Gastrocnemius medialis (tissue), 4 donors: Measurements from ENCODE around the gene ANKH. TPM values are rescaled to one million over a fixed set of nuclear protein-coding genes. Genes with fewer than 3 reads are reported as not detected.

Source experiments
- ATAC-seq, 2 donors: fragments of 150-250 bp; one replicate each; pipeline ENCODE4 v1.9.1; 2016
- DNase-seq, 2 donors: peaks; one replicate each; pipeline ENCODE4 v3.0.0-alpha.2; 2019
- H3K27ac ChIP-seq, 4 donors: fragments of 200-600 bp; sonication (generic); 1 replicate in 1 of 4; 2 replicates in 3 of 4; pipeline ENCODE4 v1.5.1; 2016 to 2018; ENCODE audit warnings: mild to moderate bottlenecking in 2 of 4, moderate library complexity in 1 of 4
- H3K27me3 ChIP-seq, 3 donors: fragments of 200-600 bp; sonication (generic) in 2 of 3; 1 replicate in 1 of 3; 2 replicates in 2 of 3; pipeline versions ENCODE4 v1.5.1 to v1.6.0; 2016 to 2019; ENCODE audit warnings: mild to moderate bottlenecking in 1 of 3, moderate library complexity in 1 of 3
- H3K36me3 ChIP-seq, 2 donors: fragments of 200-600 bp; sonication (generic) in 1 of 2; one replicate each; pipeline ENCODE4 v1.5.1; 2017 to 2018
- H3K4me1 ChIP-seq, 2 donors: fragments of 200-600 bp; sonication (generic) in 1 of 2; one replicate each; pipeline ENCODE4 v1.5.1; 2016 to 2017; ENCODE audit warnings: mild to moderate bottlenecking in 2 of 2
- H3K4me3 ChIP-seq, 4 donors: fragments of 200-600 bp; sonication (generic) in 3 of 4; 1 replicate in 1 of 4; 2 replicates in 3 of 4; pipeline ENCODE4 v1.5.1; 2016 to 2019; ENCODE audit warnings: mild to moderate bottlenecking in 2 of 4
- H3K9me3 ChIP-seq, 3 donors: fragments of 200-600 bp; sonication (generic) in 2 of 3; 1 replicate in 1 of 3; 2 replicates in 2 of 3; pipeline ENCODE4 v1.5.1; 2016 to 2019
- POLR2A ChIP-seq, 2 donors: fragments of 450-650 bp; IDR thresholded peaks; one replicate each; pipeline ENCODE4 v1.6.1; 2017; ENCODE audit warnings: antibody characterized with exemption in 2 of 2, mild to moderate bottlenecking in 2 of 2, moderate library complexity in 2 of 2
- in situ Hi-C, 4 donors: fragments of 200-750 bp; cut with MboI; loops; one replicate each; pipeline versions ENCODE4 v1.15.0 to v1.8.0; 2017; ENCODE audit warnings: low sequenced_read_pairs in 4 of 4
- intact Hi-C: fragments of 100-400 bp; cut with DNase I; formaldehyde crosslinking; loops from one replicate; pipeline ENCODE4 v1.15.1; 2023; ENCODE audit warnings: low total_unique reads
- total RNA-seq, 4 donors: library from RNA; depleted of rRNA; stranded (reverse); fragments of >200 nt; gene quantifications; one replicate each; pipeline versions ENCODE4 v1.1.0 to v1.2.3, GENCODE V29; 2016
- TF ChIP-seq, protein P1 (sequence below), 5 experiments: fragments of 450-650 bp in 3 of 5; fragments of 200-600 bp in 2 of 5; sonication (generic) in 2 of 5; IDR thresholded peaks in 4 of 5; conservative IDR thresholded peaks in 1 of 5; 1 replicate in 4 of 5; 2 replicates in 1 of 5; pipeline ENCODE4 v1.5.1; 2016 to 2019; ENCODE audit warnings: antibody characterized with exemption in 5 of 5, mild to moderate bottlenecking in 3 of 5, moderate library complexity in 3 of 5

Gene ANKH
- total RNA-seq, 4 donors from 2014 or later, result 33.5 to 52.1 (median 36.0) TPM

DNA sequence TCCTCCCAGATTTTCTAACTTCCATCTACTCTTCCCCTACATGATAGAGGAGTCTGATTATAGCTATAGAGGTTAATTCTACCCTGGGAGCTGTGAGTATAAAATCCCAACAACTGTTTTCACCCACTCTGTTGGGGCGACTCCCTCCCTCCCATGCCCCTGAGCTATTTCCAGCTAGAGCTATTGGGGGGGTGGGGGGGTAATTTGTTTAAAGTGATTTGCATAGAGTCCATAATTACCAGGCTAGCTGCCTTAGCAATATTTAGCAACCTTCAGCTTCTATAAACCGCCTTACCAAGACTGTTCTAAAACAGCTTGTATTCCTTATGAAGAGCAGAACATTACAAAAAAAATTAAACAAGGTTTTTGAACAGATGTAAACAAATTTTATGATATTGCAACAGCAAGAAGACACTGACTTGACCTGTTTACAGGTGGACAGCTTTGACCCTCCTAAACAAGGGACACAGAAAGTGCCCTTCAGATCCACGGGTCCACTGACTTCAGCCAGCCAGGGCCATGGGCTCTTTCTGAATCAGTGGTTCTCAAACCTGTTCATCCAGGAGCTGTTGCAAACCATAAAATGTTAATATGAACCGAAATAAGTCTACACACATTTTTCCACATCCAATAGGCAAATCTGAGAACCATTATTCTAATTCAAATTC, 108.9 kb downstream of the ANKH start:
- no peak for DNase-seq
- no peaks in the 10 kb centered on the region for H3K9me3 ChIP-seq
- intact Hi-C loops, result loop anchor here (5.0 kb wide), 1 partner anchor 60 kb away; no protein-coding TSS in a partner anchor
- H3K27ac ChIP-seq, result peak overlapping the region in 3 of 4 donors; percentile 85 to 89 (median 89)
- in situ Hi-C loops, result no loop called here
- ATAC-seq, result no peak
- TF ChIP-seq POLR2A (IDR thresholded peaks at IDR 0.05), result no peak
- TF ChIP-seq, protein P1, sequence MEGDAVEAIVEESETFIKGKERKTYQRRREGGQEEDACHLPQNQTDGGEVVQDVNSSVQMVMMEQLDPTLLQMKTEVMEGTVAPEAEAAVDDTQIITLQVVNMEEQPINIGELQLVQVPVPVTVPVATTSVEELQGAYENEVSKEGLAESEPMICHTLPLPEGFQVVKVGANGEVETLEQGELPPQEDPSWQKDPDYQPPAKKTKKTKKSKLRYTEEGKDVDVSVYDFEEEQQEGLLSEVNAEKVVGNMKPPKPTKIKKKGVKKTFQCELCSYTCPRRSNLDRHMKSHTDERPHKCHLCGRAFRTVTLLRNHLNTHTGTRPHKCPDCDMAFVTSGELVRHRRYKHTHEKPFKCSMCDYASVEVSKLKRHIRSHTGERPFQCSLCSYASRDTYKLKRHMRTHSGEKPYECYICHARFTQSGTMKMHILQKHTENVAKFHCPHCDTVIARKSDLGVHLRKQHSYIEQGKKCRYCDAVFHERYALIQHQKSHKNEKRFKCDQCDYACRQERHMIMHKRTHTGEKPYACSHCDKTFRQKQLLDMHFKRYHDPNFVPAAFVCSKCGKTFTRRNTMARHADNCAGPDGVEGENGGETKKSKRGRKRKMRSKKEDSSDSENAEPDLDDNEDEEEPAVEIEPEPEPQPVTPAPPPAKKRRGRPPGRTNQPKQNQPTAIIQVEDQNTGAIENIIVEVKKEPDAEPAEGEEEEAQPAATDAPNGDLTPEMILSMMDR (IDR thresholded peaks at IDR 0.05 in 4 of 5, conservative IDR thresholded peaks at IDR 0.05 in 1 of 5), result no peak
- no peaks in the 10 kb centered on the region for H3K36me3 ChIP-seq
- H3K4me3 ChIP-seq, result no peak overlapping the region
- peaks cover 33 to 36% of the 10 kb centered on the region in 2 donors for H3K4me1 ChIP-seq
- H3K27me3 ChIP-seq, result no peaks in the 10 kb centered on the region

DNA sequence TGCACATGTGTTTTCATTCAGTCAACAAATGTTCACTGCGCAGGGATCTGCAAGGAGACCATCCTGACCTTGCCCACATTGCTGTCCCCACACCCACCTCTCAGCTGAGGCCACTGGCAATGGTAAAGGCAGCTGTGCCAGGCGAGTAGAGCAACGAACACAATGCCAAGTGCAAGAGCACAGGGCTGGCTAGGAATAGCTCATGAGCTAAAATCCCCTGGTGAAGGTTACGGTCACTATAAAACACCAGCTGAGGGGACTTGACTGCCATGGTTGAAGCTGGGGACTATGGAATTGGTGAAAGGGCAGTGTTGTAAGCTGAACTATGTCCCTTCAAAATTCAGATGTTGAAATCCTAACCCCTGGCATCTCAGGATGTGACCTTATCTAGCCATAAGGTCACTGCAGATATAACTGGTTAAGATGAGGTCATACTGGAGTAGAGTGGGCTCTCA, 111.0 kb downstream of the ANKH start:
- intact Hi-C loops, result loop anchor here (2.0 to 5.0 kb wide), 2 partner anchors 34 to 62 kb away; no protein-coding TSS in a partner anchor
- H3K4me1 ChIP-seq, result peaks cover 48 to 53% of the 10 kb centered on the region in 2 donors

DNA sequence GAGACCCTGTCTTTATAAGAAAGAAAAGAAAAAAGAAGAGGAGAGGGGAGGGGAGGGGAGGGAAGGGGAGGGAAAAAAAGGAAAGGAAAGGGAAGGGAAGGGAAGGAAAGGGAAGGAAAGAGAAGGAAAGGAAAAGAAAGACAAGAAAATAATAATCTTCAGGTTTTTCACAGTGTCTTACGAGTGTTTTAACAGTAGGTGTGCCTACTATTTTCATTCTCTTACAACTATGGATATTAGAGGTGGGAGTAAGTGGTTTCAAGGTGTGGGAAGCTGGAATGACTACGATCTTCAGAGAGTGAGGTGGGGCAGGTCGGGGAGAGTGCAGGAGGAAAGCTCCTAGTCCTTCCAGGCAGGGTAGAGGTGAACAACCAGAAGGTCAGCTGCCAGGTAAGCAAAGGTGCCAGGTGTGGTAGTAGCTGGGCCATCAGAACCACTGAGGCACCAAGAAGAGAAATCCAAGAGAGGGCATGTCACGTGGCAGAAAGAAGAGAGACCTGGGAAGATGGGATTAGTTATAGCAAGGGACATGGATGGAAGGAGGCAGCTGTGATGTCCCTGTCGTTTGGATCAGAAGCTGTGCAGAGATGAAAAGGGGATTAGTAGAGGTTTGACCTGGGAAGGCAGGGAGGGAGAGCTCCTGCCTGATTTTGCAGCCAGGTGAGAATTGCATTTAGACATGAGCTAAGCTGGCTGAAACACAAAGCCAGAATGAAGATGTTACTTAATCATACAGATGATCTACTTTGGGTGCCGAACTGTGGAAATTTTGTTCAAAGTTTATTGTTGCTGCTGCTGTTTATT, 111.6 kb downstream of the ANKH start:
- TF ChIP-seq, protein P1 (IDR thresholded peaks at IDR 0.05 in 4 of 5, conservative IDR thresholded peaks at IDR 0.05 in 1 of 5), result no peak
- TF ChIP-seq POLR2A (IDR thresholded peaks at IDR 0.05), result no peak
- intact Hi-C loops (loop anchor here (2.0 to 5.0 kb wide), 2 partner anchors 33 to 62 kb away; no protein-coding TSS in a partner anchor), in situ Hi-C loops (loop anchor here in 1 of 4 donors (10.0 kb wide), 1 partner anchor 105 kb away; no protein-coding TSS in a partner anchor)
- peak; percentile 81 to 83 for ATAC-seq
- Histone ChIP-seq H3K27me3 (no peaks in the 10 kb centered on the region), H3K4me1 (peaks cover 54 to 58% of the 10 kb centered on the region in 2 donors), H3K27ac (peak overlapping the region; percentile 80 to 89 (median 87)), H3K9me3 (no peaks in the 10 kb centered on the region), H3K36me3 (no peaks in the 10 kb centered on the region), H3K4me3 (no peak overlapping the region)
- DNase-seq, result peak; percentile 40 to 69

More for the DNA sequence above, 111.0 kb downstream of the ANKH start:
- DNase-seq (peak; percentile 78 to 90), ATAC-seq (peak; percentile 95)
- Histone ChIP-seq H3K36me3 (no peaks in the 10 kb centered on the region), H3K4me3 (no peak overlapping the region), H3K27me3 (no peaks in the 10 kb centered on the region), H3K27ac (peak overlapping the region; percentile 80 to 89 (median 87)), H3K9me3 (no peaks in the 10 kb centered on the region)
- TF ChIP-seq, protein P1 (IDR thresholded peaks at IDR 0.05 in 4 of 5, conservative IDR thresholded peaks at IDR 0.05 in 1 of 5), result no peak
- no peak for TF ChIP-seq POLR2A (IDR thresholded peaks at IDR 0.05)
- in situ Hi-C loops, result no loop called here

DNA sequence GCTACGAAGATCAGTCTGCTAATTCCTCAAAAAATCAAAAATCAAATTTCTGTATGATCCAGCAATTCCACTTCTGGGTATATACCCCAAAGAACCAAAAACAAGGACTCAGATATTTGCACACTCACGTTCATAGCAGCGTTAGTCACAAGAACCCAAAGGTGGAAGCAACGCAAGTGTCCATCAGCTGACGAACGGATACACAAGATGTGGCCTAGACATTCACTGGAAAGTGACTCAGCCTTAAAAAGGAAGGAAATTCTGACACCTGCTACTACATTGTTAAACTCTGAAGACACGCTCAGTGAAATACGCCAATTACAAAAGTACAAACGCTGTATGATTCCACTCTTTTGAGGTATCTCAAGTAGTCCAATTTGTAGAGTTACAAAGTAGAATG, 113.7 kb downstream of the ANKH start:
- no peaks in the 10 kb centered on the region for H3K36me3 ChIP-seq
- H3K27ac ChIP-seq, result peak overlapping the region; percentile 56 to 89 (median 87)
- DNase-seq, result no peak
- H3K9me3 ChIP-seq, result no peaks in the 10 kb centered on the region
- in situ Hi-C loops, result loop anchor here in 1 of 4 donors (10.0 kb wide), 1 partner anchor 107 kb away; no protein-coding TSS in a partner anchor
- peaks cover 71% of the 10 kb centered on the region in 2 donors for H3K4me1 ChIP-seq
- no peak overlapping the region for H3K4me3 ChIP-seq
- ATAC-seq, result no peak
- no peak for TF ChIP-seq POLR2A (IDR thresholded peaks at IDR 0.05)
- TF ChIP-seq, protein P1 (IDR thresholded peaks at IDR 0.05 in 4 of 5, conservative IDR thresholded peaks at IDR 0.05 in 1 of 5), result no peak
- H3K27me3 ChIP-seq, result no peaks in the 10 kb centered on the region
- intact Hi-C loops, result no loop called here
